GM13976 (cell line): ENCODE results near the gene MYO5B.
A peak's percentile ranks its signal among the peaks of the same experiment; 100 is the strongest.

Source experiments
- DNase-seq: peaks from one replicate; pipeline ENCODE4 v3.0.0; 2012; ENCODE audit warnings: low spot score
- in situ Hi-C: fragments of 300-500 bp; cut with MboI; formaldehyde crosslinking; loops from one replicate; pipeline ENCODE4 v1.12.0; 2022; ENCODE audit warnings: low sequenced_read_pairs, mixed read lengths, inconsistent platforms; ENCODE audit not compliant: unreplicated experiment
- TF ChIP-seq, protein P1 (sequence below): IDR thresholded peaks from 2 replicates; pipeline ENCODE4 v1.5.1; 2012; ENCODE audit warnings: borderline replicate concordance, mild to moderate bottlenecking; ENCODE audit not compliant: insufficient read depth; ENCODE audit errors: extremely low read depth, missing control alignments, control extremely low read depth

MYO5B gene

DNA sequence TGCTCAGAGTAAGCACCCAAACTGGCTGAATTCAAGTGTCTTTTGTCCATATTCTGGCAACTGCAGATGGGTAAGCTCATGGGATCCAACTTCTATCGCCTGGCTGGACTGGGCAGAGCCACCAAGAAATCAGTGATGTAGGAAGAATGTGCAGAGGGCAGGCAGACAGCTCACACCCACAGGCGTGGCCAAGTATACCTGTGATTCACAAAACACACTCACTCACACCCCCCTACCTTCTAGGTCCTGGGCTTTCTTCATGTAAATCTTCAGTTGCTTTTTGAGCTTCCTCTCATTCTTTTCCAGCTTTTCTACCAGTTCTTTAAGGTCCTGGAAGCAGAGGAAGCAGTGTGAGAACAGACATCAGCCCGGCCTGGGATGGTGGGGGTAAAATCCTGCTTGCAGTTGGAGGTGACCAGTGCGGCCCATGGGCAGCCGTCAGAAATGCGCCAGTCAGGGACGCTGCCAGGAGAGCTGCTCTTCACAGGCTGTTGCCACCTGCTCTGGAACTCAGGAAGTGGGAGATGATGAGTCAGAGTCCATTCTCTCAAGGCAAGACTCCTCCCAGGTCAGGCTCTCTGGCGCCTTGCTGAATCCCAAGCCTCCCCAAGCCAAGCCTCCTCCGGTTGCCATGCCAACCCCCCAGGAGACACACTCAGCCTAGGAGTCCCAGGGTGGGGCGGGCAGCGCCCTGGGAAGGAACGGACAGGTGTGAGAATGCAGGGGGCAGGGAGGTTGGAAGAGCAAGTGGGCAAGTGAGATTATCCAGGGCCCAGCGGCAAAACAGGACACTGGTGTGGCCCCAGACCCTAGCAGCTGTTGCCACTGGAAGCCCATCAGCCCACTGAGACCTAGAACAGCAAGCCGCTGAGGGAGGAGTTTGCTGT lies 345.4 kb downstream of the MYO5B start:
- in situ Hi-C loops, result loop anchor here (10.0 to 25.0 kb wide), 2 partner anchors 335 to 1162 kb away; no protein-coding TSS in a partner anchor
- no peak for DNase-seq
- TF ChIP-seq, protein P1, sequence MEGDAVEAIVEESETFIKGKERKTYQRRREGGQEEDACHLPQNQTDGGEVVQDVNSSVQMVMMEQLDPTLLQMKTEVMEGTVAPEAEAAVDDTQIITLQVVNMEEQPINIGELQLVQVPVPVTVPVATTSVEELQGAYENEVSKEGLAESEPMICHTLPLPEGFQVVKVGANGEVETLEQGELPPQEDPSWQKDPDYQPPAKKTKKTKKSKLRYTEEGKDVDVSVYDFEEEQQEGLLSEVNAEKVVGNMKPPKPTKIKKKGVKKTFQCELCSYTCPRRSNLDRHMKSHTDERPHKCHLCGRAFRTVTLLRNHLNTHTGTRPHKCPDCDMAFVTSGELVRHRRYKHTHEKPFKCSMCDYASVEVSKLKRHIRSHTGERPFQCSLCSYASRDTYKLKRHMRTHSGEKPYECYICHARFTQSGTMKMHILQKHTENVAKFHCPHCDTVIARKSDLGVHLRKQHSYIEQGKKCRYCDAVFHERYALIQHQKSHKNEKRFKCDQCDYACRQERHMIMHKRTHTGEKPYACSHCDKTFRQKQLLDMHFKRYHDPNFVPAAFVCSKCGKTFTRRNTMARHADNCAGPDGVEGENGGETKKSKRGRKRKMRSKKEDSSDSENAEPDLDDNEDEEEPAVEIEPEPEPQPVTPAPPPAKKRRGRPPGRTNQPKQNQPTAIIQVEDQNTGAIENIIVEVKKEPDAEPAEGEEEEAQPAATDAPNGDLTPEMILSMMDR, result no peak

DNA sequence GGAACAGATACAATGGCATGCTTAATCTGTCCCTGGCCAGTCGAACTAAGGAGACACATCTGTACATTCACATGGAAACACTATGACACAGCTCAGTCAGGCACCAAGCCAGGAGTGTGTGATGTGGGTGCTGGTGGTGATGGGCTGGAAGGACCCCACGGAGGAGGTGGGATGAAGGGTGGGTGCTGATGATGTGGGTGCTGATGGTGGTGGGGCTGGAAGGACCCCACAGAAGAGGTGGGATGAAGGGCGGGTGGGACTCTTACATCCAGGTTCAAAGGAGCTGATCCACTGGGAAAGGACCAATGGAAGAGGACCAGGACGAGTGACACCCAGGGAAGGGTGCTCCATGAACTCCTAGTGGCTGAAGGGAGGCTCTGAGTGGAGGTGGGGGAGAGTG lies 346.8 kb downstream of the MYO5B start:
- in situ Hi-C loops, result no loop called here

DNA sequence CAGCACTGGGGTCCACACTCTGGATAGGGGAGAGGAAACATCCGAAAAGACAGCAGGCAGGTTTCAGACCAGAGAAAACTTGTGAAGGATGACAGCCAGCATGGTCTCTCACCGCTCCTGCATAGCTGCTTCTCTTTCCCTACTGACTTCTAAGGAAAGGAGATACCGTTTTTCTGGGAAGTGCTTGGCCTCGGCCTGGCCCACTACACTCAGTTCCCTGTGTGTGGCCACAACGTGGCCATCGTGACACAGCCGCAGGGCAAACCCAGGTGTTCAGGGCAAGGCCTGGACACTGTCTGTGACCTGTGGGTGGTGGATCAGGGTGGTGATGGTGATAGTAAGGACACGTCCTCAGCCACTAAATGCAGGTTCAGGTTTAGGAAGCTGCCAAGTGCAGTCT lies 347.4 kb downstream of the MYO5B start:
- in situ Hi-C loops, result no loop called here
- TF ChIP-seq, protein P1, result no peak
- no peak for DNase-seq

More for the DNA sequence above, 346.8 kb downstream of the MYO5B start:
- TF ChIP-seq, protein P1, result no peak
- DNase-seq, result no peak

DNA sequence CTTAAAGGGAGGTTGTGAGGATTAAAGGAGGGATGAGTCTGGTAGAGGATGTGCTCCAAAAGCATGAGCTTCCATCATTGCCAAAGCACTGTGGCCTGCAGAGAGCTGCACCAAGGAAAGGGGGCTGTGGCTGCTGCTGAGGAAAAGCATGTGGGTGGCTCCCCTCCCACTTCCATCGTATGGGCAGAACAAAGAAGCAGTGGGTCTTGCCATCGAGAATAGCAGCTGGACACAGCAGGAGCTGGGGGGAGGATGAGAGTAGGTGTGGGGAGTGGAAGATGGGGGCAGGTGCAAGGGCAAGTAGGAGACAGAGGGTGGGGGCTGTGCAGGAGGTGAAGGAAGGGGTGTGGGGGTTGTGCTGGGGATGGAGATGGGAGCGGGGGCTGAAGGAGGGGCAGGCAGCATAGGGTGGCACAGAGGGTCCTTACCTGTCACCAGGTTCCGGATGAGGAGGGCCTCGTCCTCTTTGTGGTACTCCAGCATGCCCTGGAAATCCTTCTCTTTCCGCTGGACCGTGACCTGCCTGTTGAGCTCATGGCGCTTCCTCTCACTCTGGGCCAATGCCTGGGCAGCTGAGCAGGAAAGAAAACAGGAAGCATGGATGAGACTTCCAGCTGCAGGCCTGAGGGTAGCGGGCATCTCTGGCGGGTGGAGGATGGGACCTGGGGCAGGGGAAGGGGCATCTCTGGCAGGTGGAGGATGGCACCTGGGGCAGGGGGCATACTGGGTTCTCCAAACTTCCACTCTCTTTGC lies 348.1 kb downstream of the MYO5B start:
- peak; percentile 9 for DNase-seq
- in situ Hi-C loops, result no loop called here
- TF ChIP-seq, protein P1, result no peak

DNA sequence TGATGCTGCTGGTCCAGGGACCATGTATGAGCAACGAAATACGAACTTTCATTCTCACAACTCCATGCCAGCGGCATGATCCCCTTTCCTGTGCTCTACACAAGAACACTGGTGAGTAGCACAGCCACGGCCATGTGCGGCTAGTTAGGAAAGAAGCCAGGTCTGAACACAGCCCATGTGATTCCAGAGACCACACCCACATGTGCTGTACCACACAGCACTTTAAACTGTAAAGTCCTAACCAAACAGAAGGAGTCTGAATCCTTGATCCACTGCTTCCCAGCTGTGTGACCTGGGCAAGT lies 348.6 kb downstream of the MYO5B start:
- no peak for DNase-seq
- in situ Hi-C loops, result no loop called here

More for the DNA sequence above, 348.6 kb downstream of the MYO5B start:
- TF ChIP-seq, protein P1, result no peak
